HepG2 (cell line): ENCODE data around the gene ARFGAP3. TPM values are rescaled to one million over a fixed set of nuclear protein-coding genes. Genes with fewer than 3 reads are reported as not detected.

Source experiments
- ADNP ChIP-seq: sonication (generic); formaldehyde crosslinking; IDR thresholded peaks from 2 replicates; pipeline ENCODE4 v1.4.0; 2020; ENCODE audit warnings: missing genetic modification reagents
- AGO1 ChIP-seq: fragments of 200-400 bp; formaldehyde crosslinking; IDR thresholded peaks from 2 replicates; pipeline ENCODE4 v1.6.1; 2017; ENCODE audit warnings: mild to moderate bottlenecking, low read depth, low read length, moderate library complexity; ENCODE audit not compliant: poor library complexity, severe bottlenecking
- DNMT1 ChIP-seq: sonication (generic); formaldehyde crosslinking; IDR thresholded peaks from 2 replicates; pipeline ENCODE4 v1.5.1; 2020; ENCODE audit warnings: mild to moderate bottlenecking, missing genetic modification reagents
- GATAD2A ChIP-seq: IDR thresholded peaks from 2 replicates; pipeline ENCODE4 v1.6.1; 2016
- ISL2 ChIP-seq: sonication (generic); formaldehyde crosslinking; IDR thresholded peaks from 2 replicates; pipeline ENCODE4 v1.5.0; 2020; ENCODE audit warnings: missing genetic modification reagents
- NCOR1 ChIP-seq: fragments of 200-600 bp; sonication (generic); IDR thresholded peaks from 2 replicates; pipeline ENCODE4 v1.7.0; 2017; ENCODE audit warnings: antibody characterized with exemption, low read length, borderline replicate concordance
- NR2F6 ChIP-seq, 2 experiments: IDR thresholded peaks; 2 replicates each; pipeline ENCODE4 v1.6.1; 2016; ENCODE audit warnings: antibody characterized with exemption in 1 of 2, mild to moderate bottlenecking in 1 of 2
- SMC3 ChIP-seq: IDR thresholded peaks from 2 replicates; pipeline ENCODE4 v1.6.1; 2011; ENCODE audit warnings: low read length, improper control_type of control experiment
- SOX6 ChIP-seq, 2 experiments: fragments of 450-650 bp in 1 of 2; sonication (generic) in 1 of 2; formaldehyde crosslinking in 1 of 2; IDR thresholded peaks; 2 replicates each; pipeline versions ENCODE4 v1.4.0 to v1.6.1; 2017 to 2020; ENCODE audit warnings: antibody characterized with exemption in 1 of 2, mild to moderate bottlenecking in 1 of 2, missing genetic modification reagents in 1 of 2
- STAT5B ChIP-seq: sonication (generic); formaldehyde crosslinking; IDR thresholded peaks from 2 replicates; pipeline ENCODE4 v1.4.0; 2020; ENCODE audit warnings: missing genetic modification reagents
- TAF1 ChIP-seq: sonication (generic); formaldehyde crosslinking; IDR thresholded peaks from 2 replicates; pipeline ENCODE4 v1.4.0; 2020; ENCODE audit warnings: missing genetic modification reagents
- ZNF10 ChIP-seq: sonication (generic); formaldehyde crosslinking; IDR thresholded peaks from 2 replicates; pipeline ENCODE4 v1.4.0; 2020; ENCODE audit warnings: mild to moderate bottlenecking, low read depth, missing genetic modification reagents, borderline replicate concordance
- ZNF138 ChIP-seq: sonication (generic); formaldehyde crosslinking; IDR thresholded peaks from 2 replicates; pipeline ENCODE4 v1.5.0; 2020; ENCODE audit warnings: mild to moderate bottlenecking, low read depth, missing genetic modification reagents
- ZNF207 ChIP-seq: fragments of 450-650 bp; IDR thresholded peaks from 2 replicates; pipeline ENCODE4 v1.6.1; 2016; ENCODE audit warnings: antibody characterized with exemption, borderline replicate concordance
- ZNF576 ChIP-seq: sonication (generic); formaldehyde crosslinking; IDR thresholded peaks from 2 replicates; pipeline ENCODE4 v1.4.0; 2020; ENCODE audit warnings: mild to moderate bottlenecking, missing genetic modification reagents
- polyA plus RNA-seq, 8 experiments: library from polyadenylated mRNA; depleted of rRNA in 3 of 8; stranded (reverse) in 7 of 8; unstranded in 1 of 8; fragments of >200 nt; fragmentation: Illumina TruSeq in 4 of 8; extraction: Trizol in 4 of 8; gene quantifications; 2 replicates each; pipeline versions ENCODE4 v1.2.1 to v1.2.3, GENCODE V29; 2011 to 2016; ENCODE audit warnings: low read depth in 4 of 8, missing spikeins in 1 of 8, mixed read lengths in 1 of 8; ENCODE audit not compliant: insufficient read depth in 1 of 8
- total RNA-seq, 5 experiments: library from RNA; depleted of rRNA; stranded (reverse); fragments of >200 nt; fragmentation: Illumina TruSeq; extraction: Trizol; gene quantifications; 2 replicates each; pipeline ENCODE4 v1.2.3, GENCODE V29; 2016; ENCODE audit warnings: low read depth in 1 of 5
- TF ChIP-seq, protein P1 (sequence below): IDR thresholded peaks from 2 replicates; pipeline ENCODE4 v1.6.1; 2012; ENCODE audit warnings: low read depth, low read length, improper control_type of control experiment
- TF ChIP-seq, protein P2 (sequence below): sonication (generic); formaldehyde crosslinking; IDR thresholded peaks from 2 replicates; pipeline ENCODE4 v1.8.1; 2023; ENCODE audit warnings: mild to moderate bottlenecking, missing genetic modification reagents
- TF ChIP-seq, protein P3 (sequence below): sonication (generic); formaldehyde crosslinking; IDR thresholded peaks from one replicate; pipeline ENCODE4 v1.5.1; 2020; ENCODE audit warnings: mild to moderate bottlenecking, missing genetic modification reagents; ENCODE audit errors: not compliant biosample characterization

The ARFGAP3 gene
- total and polyA plus RNA-seq, 2 of the 13 experiments (the other 11 are each of a cell fraction or from before 2014, with no cell fraction given): 41.7 to 61.6 TPM

DNA sequence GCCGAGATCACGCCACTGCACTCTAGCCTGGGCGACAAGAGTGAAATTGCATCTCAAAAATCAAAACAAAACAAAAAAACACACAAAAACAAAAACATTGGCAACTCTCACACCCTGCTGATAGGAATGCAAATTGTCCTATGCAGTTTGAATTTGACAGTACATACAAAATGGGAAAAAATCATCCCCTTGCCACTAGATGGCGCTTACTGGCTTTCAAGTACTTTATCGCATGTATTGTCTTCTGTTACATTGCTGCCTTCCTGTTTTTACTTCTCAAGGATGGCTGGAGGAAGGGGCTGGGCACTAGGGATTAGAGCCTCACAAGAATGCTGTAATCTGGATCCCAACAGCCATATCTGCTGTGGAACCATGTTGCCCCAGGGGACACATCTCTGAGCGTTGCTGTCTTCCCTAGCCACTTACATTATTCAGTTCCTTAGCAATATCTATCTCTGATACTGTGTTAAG, 77.0 kb downstream of the ARFGAP3 start (continued):
- TF ChIP-seq, protein P1, sequence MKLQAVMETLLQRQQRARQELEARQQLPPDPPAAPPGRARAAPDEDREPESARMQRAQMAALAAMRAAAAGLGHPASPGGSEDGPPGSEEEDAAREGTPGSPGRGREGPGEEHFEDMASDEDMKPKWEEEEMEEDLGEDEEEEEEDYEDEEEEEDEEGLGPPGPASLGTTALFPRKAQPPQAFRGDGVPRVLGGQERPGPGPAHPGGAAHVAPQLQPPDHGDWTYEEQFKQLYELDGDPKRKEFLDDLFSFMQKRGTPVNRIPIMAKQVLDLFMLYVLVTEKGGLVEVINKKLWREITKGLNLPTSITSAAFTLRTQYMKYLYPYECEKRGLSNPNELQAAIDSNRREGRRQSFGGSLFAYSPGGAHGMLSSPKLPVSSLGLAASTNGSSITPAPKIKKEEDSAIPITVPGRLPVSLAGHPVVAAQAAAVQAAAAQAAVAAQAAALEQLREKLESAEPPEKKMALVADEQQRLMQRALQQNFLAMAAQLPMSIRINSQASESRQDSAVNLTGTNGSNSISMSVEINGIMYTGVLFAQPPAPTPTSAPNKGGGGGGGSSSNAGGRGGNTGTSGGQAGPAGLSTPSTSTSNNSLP: 0 out of 2 replicates have a peak, but pooled peaks have one; percentile 14
- TF ChIP-seq NR2F6 (IDR thresholded peaks at IDR 0.05) (no peak), NR2F6 (CRISPR knock-in tag; IDR thresholded peaks at IDR 0.05) (0 out of 2 replicates have a peak, but pooled peaks have one; percentile 25), TAF1 (CRISPR knock-in tag) (no peak), NCOR1 (no peak), ADNP (CRISPR knock-in tag) (no peak), ZNF10 (CRISPR knock-in tag) (no peak), AGO1 (no peak), ISL2 (CRISPR knock-in tag) (no peak), ZNF576 (CRISPR knock-in tag) (no peak), ZNF138 (CRISPR knock-in tag) (no peak), DNMT1 (no peak), GATAD2A (peak; percentile 38; the same call in 1 of the 2 replicates), SMC3 (peak; percentile 87), SOX6 (IDR thresholded peaks at IDR 0.05) (no peak), SOX6 (CRISPR knock-in tag; IDR thresholded peaks at IDR 0.05) (peak; percentile 39; the same call in 1 of the 2 replicates), ZNF207 (no peak), STAT5B (CRISPR knock-in tag) (no peak)
- TF ChIP-seq, protein P2, sequence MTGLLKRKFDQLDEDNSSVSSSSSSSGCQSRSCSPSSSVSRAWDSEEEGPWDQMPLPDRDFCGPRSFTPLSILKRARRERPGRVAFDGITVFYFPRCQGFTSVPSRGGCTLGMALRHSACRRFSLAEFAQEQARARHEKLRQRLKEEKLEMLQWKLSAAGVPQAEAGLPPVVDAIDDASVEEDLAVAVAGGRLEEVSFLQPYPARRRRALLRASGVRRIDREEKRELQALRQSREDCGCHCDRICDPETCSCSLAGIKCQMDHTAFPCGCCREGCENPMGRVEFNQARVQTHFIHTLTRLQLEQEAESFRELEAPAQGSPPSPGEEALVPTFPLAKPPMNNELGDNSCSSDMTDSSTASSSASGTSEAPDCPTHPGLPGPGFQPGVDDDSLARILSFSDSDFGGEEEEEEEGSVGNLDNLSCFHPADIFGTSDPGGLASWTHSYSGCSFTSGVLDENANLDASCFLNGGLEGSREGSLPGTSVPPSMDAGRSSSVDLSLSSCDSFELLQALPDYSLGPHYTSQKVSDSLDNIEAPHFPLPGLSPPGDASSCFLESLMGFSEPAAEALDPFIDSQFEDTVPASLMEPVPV (CRISPR knock-in tag): no peak
- TF ChIP-seq, protein P3, sequence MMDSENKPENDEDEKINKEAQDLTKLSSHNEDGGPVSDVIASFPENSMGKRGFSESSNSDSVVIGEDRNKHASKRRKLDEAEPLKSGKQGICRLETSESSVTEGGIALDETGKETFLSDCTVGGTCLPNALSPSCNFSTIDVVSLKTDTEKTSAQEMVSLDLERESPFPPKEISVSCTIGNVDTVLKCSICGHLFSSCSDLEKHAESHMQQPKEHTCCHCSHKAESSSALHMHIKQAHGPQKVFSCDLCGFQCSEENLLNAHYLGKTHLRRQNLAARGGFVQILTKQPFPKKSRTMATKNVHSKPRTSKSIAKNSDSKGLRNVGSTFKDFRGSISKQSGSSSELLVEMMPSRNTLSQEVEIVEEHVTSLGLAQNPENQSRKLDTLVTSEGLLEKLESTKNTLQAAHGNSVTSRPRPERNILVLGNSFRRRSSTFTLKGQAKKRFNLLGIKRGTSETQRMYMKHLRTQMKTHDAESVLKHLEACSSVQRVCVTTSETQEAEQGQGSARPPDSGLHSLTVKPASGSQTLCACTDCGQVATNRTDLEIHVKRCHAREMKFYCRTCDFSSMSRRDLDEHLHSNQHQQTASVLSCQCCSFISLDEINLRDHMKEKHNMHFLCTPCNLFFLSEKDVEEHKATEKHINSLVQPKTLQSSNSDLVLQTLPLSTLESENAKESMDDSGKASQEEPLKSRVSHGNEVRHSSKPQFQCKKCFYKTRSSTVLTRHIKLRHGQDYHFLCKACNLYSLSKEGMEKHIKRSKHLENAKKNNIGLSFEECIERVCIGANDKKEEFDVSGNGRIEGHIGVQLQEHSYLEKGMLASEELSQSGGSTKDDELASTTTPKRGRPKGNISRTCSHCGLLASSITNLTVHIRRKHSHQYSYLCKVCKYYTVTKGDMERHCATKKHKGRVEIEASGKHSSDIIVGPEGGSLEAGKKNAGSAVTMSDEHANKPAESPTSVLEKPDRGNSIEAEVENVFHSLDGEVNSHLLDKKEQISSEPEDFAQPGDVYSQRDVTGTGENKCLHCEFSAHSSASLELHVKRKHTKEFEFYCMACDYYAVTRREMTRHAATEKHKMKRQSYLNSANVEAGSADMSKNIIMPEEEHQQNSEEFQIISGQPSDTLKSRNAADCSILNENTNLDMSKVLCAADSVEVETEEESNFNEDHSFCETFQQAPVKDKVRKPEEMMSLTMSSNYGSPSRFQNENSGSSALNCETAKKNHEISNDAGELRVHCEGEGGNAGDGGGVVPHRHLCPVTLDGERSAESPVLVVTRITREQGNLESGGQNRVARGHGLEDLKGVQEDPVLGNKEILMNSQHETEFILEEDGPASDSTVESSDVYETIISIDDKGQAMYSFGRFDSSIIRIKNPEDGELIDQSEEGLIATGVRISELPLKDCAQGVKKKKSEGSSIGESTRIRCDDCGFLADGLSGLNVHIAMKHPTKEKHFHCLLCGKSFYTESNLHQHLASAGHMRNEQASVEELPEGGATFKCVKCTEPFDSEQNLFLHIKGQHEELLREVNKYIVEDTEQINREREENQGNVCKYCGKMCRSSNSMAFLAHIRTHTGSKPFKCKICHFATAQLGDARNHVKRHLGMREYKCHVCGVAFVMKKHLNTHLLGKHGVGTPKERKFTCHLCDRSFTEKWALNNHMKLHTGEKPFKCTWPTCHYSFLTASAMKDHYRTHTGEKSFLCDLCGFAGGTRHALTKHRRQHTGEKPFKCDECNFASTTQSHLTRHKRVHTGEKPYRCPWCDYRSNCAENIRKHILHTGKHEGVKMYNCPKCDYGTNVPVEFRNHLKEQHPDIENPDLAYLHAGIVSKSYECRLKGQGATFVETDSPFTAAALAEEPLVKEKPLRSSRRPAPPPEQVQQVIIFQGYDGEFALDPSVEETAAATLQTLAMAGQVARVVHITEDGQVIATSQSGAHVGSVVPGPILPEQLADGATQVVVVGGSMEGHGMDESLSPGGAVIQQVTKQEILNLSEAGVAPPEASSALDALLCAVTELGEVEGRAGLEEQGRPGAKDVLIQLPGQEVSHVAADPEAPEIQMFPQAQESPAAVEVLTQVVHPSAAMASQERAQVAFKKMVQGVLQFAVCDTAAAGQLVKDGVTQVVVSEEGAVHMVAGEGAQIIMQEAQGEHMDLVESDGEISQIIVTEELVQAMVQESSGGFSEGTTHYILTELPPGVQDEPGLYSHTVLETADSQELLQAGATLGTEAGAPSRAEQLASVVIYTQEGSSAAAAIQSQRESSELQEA (CRISPR knock-in tag): no peak
